HG03575 (cell line): ENCODE results near the gene PDE1A.
"Not testable (repeated sequence)": the region's sequence is repeated elsewhere in the genome, so short reads cannot be mapped to it uniquely, and the experiment has no call there.

ENCODE experiments used
- ATAC-seq: cut with Tn5 transposase; IDR thresholded peaks from one replicate; pipeline ENCODE4 v1.9.1; 2021; ENCODE audit not compliant: unreplicated experiment, insufficient number of reproducible peaks, low FRiP score; ENCODE audit errors: extremely low read depth

Gene PDE1A

DNA sequence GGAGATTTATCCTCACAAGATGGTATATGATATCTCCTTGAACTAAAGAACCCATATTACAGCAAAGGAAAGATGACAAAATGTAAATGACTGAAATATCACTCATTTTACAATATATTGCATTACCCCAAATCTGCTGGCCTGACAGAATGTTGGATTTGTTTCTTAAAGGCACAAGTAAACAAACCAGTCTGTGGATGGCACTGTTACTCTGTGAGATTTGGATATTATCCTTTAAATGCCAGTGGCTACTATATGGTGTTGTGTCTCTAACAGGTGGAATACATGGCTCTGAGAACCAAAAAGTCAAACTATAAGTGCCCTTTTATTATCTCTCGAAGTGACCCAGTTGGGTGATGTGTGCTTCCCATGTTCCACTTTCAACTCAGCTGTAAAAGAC, 125.7 kb downstream of the PDE1A start:
- no peak for ATAC-seq

- ATAC-seq: no peak
Measured at GRCh38 chr2:182300608-182301007, 126.2 kb downstream of the PDE1A start.

GRCh38 chr2:182299632-182300031, 127.2 kb downstream of the PDE1A start:
- no peak for ATAC-seq

- ATAC-seq: no peak
Measured at GRCh38 chr2:182298456-182298855, 128.4 kb downstream of the PDE1A start.

GRCh38 chr2:182291296-182291695, 135.5 kb downstream of the PDE1A start:
- ATAC-seq: no peak

- no peak for ATAC-seq
Measured at GRCh38 chr2:182283512-182283911, 143.3 kb downstream of the PDE1A start.

GRCh38 chr2:182281276-182281675, 145.6 kb downstream of the PDE1A start:
- no peak for ATAC-seq

DNA sequence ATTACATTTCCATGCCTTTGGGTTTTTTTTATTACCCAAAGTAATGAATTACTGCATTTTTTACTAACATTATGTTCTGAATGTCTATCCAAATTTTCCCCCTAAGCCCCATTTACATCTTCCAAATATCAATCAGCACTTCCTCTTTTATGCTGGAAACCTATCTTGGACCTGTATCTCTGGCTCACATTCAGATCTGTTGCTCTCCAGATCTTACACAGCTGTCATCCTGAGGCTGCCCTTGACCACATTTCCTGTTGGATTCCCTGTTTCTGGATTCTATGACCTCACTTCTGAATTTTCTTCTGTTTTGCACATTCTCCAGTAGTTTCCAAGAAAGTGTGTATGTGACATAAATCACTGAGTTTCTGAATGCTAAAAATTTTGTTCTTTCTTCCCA, 146.7 kb downstream of the PDE1A start:
- no peak for ATAC-seq

DNA sequence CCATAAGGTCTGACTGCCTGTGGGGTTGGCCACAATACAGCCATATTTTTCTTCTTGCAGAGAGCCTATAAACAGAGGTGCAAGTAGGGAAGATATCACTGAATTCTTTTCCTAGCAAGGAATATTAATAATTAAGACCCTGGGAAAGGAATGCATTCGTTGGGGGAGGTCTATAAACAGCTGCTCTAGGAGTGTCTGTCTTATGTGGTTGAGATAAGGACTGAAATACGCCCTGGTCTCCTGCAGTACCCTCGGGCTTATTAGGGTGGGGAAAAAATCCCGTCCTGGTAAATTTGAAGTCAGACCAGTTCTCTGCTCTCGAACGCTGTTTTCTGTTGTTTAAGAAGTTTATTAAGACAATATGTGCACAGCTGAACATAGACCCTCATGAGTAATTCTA, 150.2 kb downstream of the PDE1A start:
- not testable (repeated sequence) for ATAC-seq

DNA sequence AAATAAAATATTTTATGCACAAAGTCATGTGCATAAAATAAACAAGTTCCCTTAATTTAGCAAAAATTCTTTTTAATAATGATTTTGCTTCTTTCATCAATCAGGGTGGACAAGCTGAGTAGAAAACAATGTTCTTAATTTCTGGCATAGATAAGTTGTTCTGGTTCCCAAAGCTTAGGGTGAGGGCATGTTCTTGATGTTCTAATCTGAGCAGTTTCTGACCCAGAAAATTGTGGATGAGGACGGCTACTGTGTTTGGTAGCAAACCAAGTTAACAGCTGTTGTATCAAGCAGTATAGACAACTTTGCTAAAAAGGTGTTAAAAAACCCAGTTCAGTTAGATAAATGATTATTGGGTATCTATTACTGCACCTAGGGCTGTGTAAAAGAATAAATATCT, 158.9 kb downstream of the PDE1A start:
- no peak for ATAC-seq

- no peak for ATAC-seq
Measured at GRCh38 chr2:182266909-182267308, 159.9 kb downstream of the PDE1A start.

DNA sequence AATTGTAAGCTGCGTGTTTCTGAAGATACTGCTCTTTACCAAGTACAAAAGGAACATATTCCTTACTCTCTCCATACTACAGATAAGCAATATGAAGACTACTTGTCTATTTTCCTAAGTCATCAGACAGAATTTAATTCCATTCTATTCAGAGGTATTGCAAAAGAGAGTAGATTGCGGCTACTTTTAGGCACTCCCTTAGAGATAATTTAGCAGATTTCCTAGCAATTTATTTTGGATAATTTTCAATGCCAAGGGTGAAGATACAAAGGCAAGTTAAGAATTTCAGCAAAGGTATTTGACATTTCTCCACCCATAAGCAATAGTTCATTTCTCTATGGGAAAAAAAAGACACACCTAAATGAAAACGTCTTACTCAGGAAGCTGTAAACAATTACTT, 161.1 kb downstream of the PDE1A start:
- no peak for ATAC-seq

DNA sequence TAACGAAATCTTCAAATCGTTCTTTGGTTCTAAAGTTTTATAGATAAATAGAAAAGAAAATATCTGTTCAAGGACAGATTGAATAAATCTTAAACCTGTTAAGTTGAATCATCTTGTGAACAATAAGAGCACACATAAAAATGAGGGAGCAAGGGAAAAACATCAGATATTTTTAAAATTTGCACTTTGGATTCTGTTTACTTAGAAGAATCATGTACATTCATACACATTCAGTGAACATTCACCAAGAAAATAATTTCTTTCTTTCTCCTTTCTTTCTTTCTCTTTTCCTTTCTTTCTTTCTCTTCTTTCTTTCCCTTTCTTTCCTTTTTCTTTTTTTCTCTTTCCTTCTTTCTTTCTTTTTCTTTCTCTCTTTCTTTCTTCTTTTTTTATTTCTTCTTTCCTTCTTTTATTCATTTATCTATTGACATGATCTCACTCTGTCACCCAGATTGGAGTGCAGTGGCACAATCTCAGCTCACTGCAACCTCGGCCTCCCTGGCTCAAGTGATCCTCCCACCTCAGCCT, 164.9 kb downstream of the PDE1A start:
- ATAC-seq: no peak

DNA sequence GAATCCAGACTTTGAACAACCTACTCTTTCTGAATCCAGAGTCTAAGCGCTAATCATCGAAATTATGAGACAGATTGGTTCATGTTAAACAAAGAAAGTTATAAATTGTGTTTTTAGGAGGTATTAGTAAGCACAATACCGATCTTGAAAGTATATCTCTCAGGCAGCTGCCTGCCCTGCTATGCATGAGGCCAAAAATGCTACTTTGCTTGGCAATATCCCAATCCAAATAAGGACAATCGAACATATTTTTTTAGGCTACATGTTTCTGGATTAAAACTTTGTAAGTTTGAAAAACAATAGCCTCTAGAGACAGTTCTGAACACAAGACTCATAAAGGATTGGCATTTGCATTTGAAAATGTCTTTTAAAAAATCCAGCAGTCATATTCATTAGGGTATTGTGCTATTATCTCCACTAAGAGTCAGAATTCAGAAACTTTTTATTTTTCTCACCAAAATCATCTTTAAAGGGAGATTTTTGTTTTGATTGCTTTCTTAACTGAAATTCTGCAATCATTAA, 167.1 kb downstream of the PDE1A start:
- no peak for ATAC-seq

DNA sequence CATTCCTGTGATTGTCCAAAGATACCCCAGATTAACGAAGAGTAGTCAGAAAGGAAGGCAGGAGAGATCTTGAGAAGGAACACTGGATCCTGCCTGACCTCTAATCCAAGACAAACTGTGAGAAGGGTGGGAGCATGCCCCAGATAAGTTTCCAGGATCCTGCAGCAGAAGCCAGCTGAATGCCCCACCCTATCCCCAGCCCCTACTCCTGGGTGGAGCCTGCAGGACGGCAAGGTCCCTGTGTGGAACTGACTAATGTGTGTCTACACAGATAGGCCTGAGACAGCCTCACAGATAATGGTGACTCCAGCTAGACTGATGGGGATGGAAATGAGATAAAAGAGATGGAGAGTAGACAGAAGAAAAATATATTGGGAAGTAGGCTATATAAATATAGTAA, 174.3 kb downstream of the PDE1A start:
- no peak for ATAC-seq

GRCh38 chr2:182248898-182249297, 177.9 kb downstream of the PDE1A start:
- ATAC-seq: no peak

DNA sequence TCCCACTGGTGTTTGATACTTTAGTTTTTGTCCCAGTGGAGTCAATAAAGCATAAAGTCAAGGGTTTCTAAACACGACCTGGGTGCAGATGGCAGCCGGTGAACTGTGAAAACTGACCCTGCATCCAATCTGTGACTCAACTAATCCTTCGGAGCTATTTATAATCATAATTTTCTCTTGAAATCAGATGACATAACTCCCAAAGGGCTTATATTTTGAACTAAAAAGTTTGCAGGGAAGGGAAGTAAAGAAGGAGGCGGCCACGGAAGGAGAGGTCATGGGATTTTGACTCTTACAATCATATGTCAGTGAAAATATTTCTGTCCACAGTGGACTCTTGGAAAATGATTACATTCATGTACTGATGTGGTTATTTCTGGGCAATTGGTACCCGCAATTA, 178.5 kb downstream of the PDE1A start:
- no peak for ATAC-seq

DNA sequence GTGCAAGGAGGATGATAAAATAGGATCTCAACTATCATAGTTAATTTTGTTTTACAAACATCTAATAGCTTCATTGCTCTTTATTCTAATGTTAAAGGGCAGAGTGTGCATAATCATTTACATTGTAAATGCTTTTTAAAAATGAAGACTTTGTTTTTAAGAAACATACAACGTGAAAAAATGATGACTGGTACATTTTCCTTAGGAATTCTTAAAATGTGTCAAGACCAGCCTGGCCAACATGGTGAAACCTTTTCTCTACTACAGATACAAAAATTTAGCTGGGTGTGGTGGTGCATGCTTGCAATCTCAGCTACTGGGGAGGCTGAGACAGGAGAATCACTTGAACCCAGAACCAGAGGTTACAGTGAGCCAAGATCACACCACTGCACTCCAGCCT, 179.0 kb downstream of the PDE1A start:
- no peak for ATAC-seq

- no peak for ATAC-seq
Measured at GRCh38 chr2:182245963-182246362, 180.9 kb downstream of the PDE1A start.

DNA sequence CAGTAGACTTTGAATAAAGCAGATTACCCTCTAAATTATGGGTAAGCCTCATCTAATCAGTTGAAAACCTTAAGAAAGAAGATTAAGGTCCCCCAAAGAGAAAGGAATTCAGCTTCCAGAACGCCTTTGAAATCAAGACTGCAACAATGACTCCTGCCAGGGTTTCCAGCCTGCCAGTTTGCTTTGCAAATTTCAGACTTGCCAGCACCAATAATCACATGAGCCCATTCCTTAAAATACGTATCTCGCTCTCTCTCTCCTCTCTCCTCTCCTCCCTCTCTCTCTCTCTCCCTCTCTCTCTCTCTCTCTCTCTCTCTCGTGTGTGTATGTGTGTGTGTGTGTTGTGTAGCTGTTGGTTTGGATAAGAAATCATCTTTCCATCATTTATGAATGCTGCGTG, 184.2 kb downstream of the PDE1A start:
- ATAC-seq: no peak

- ATAC-seq: no peak
Measured at GRCh38 chr2:182241936-182242335, 184.9 kb downstream of the PDE1A start.
